HepG2 (cell line): ENCODE results near the gene TMEM252. TPM values are rescaled to one million over a fixed set of nuclear protein-coding genes. Genes with fewer than 3 reads are reported as not detected.

Experiments
- CEBPB ChIP-seq: IDR thresholded peaks from 2 replicates; pipeline ENCODE4 v1.6.1; 2011; ENCODE audit warnings: low read depth, low read length, improper control_type of control experiment, borderline replicate concordance
- DPF2 ChIP-seq: sonication (generic); formaldehyde crosslinking; IDR thresholded peaks from 2 replicates; pipeline ENCODE4 v1.4.0; 2020; ENCODE audit warnings: mild to moderate bottlenecking, low read depth, missing genetic modification reagents, borderline replicate concordance
- GPN1 ChIP-seq: sonication (generic); formaldehyde crosslinking; IDR thresholded peaks from 2 replicates; pipeline ENCODE4 v1.5.1; 2020; ENCODE audit warnings: missing genetic modification reagents, borderline replicate concordance
- GTF3A ChIP-seq: sonication (generic); formaldehyde crosslinking; conservative IDR thresholded peaks from 2 replicates; pipeline ENCODE4 v1.4.0; 2020; ENCODE audit warnings: mild to moderate bottlenecking, missing genetic modification reagents
- HNF4A ChIP-seq: sonication (generic); formaldehyde crosslinking; IDR thresholded peaks from 2 replicates; pipeline ENCODE4 v1.4.0; 2020; ENCODE audit warnings: missing genetic modification reagents
- KDM2A ChIP-seq: sonication (generic); formaldehyde crosslinking; IDR thresholded peaks from 2 replicates; pipeline ENCODE4 v1.4.0; 2020; ENCODE audit warnings: low read depth, missing genetic modification reagents, borderline replicate concordance
- NR2F6 ChIP-seq, 2 experiments: IDR thresholded peaks; 2 replicates each; pipeline ENCODE4 v1.6.1; 2016; ENCODE audit warnings: antibody characterized with exemption in 1 of 2, mild to moderate bottlenecking in 1 of 2
- SKI ChIP-seq: fragments of 450-650 bp; IDR thresholded peaks from one replicate; pipeline ENCODE4 v1.6.1; 2018; ENCODE audit warnings: mild to moderate bottlenecking; ENCODE audit not compliant: partially characterized antibody
- THAP8 ChIP-seq: sonication (generic); formaldehyde crosslinking; IDR thresholded peaks from 2 replicates; pipeline ENCODE4 v1.5.1; 2020; ENCODE audit warnings: missing genetic modification reagents, mild to moderate bottlenecking, borderline replicate concordance
- TRIM24 ChIP-seq: sonication (generic); formaldehyde crosslinking; IDR thresholded peaks from 2 replicates; pipeline ENCODE4 v1.8.0; 2022; ENCODE audit warnings: mild to moderate bottlenecking, missing genetic modification reagents
- ZBTB2 ChIP-seq: sonication (generic); formaldehyde crosslinking; IDR thresholded peaks from 2 replicates; pipeline ENCODE4 v1.8.0; 2022; ENCODE audit warnings: low read depth, missing genetic modification reagents
- ZBTB43 ChIP-seq: sonication (generic); formaldehyde crosslinking; conservative IDR thresholded peaks from 2 replicates; pipeline ENCODE4 v1.4.0; 2020; ENCODE audit warnings: missing genetic modification reagents
- ZFX ChIP-seq: sonication (generic); formaldehyde crosslinking; IDR thresholded peaks from 2 replicates; pipeline ENCODE4 v1.4.0; 2020; ENCODE audit warnings: mild to moderate bottlenecking, low read depth, missing genetic modification reagents, moderate library complexity
- ZNF180 ChIP-seq: sonication (generic); formaldehyde crosslinking; IDR thresholded peaks from 2 replicates; pipeline ENCODE4 v1.4.0; 2020; ENCODE audit warnings: low read depth, missing genetic modification reagents, borderline replicate concordance
- ZNF24 ChIP-seq: fragments of 450-650 bp; IDR thresholded peaks from 2 replicates; pipeline ENCODE4 v1.6.1; 2017; ENCODE audit warnings: antibody characterized with exemption, mild to moderate bottlenecking
- ZNF546 ChIP-seq: sonication (generic); formaldehyde crosslinking; conservative IDR thresholded peaks from 2 replicates; pipeline ENCODE4 v1.8.1; 2023; ENCODE audit warnings: mild to moderate bottlenecking, missing genetic modification reagents
- ZNF619 ChIP-seq: sonication (generic); formaldehyde crosslinking; IDR thresholded peaks from 2 replicates; pipeline ENCODE4 v1.4.0; 2020; ENCODE audit warnings: mild to moderate bottlenecking, missing genetic modification reagents
- ZNF737 ChIP-seq: sonication (generic); formaldehyde crosslinking; IDR thresholded peaks from 2 replicates; pipeline ENCODE4 v1.5.0; 2020; ENCODE audit warnings: missing genetic modification reagents, mild to moderate bottlenecking, borderline replicate concordance
- ZNF75D ChIP-seq: sonication (generic); formaldehyde crosslinking; IDR thresholded peaks from 2 replicates; pipeline ENCODE4 v1.8.1; 2023; ENCODE audit warnings: missing genetic modification reagents, mild to moderate bottlenecking, borderline replicate concordance
- ZNF790 ChIP-seq: sonication (generic); formaldehyde crosslinking; IDR thresholded peaks from 2 replicates; pipeline ENCODE4 v1.8.0; 2022; ENCODE audit warnings: missing genetic modification reagents, mild to moderate bottlenecking, borderline replicate concordance
- polyA plus RNA-seq, 8 experiments: library from polyadenylated mRNA; depleted of rRNA in 3 of 8; stranded (reverse) in 7 of 8; unstranded in 1 of 8; fragments of >200 nt; fragmentation: Illumina TruSeq in 4 of 8; extraction: Trizol in 4 of 8; gene quantifications; 2 replicates each; pipeline versions ENCODE4 v1.2.1 to v1.2.3, GENCODE V29; 2011 to 2016; ENCODE audit warnings: low read depth in 4 of 8, missing spikeins in 1 of 8, mixed read lengths in 1 of 8; ENCODE audit not compliant: insufficient read depth in 1 of 8
- total RNA-seq, 5 experiments: library from RNA; depleted of rRNA; stranded (reverse); fragments of >200 nt; fragmentation: Illumina TruSeq; extraction: Trizol; gene quantifications; 2 replicates each; pipeline ENCODE4 v1.2.3, GENCODE V29; 2016; ENCODE audit warnings: low read depth in 1 of 5
- TF ChIP-seq, protein P1 (sequence below), 2 experiments: sonication (generic) in 1 of 2; formaldehyde crosslinking in 1 of 2; IDR thresholded peaks; 2 replicates each; pipeline versions ENCODE4 v1.4.0 to v1.6.1; 2016 to 2020; ENCODE audit warnings: borderline replicate concordance in 1 of 2, low read depth in 1 of 2, mild to moderate bottlenecking in 1 of 2, missing genetic modification reagents in 1 of 2
- TF ChIP-seq, protein P2 (sequence below): IDR thresholded peaks from 2 replicates; pipeline ENCODE4 v1.6.1; 2018; ENCODE audit warnings: missing genetic modification reagents, mild to moderate bottlenecking, missing compliant biosample characterization

Gene TMEM252
- total and polyA plus RNA-seq, 2 of the 13 experiments (the other 11 are each of a cell fraction or from before 2014, with no cell fraction given) = not detected

GRCh38 chr9:68530618-68531017 lies 10.1 kb downstream of the TMEM252 start (continued):
- TF ChIP-seq, protein P1, sequence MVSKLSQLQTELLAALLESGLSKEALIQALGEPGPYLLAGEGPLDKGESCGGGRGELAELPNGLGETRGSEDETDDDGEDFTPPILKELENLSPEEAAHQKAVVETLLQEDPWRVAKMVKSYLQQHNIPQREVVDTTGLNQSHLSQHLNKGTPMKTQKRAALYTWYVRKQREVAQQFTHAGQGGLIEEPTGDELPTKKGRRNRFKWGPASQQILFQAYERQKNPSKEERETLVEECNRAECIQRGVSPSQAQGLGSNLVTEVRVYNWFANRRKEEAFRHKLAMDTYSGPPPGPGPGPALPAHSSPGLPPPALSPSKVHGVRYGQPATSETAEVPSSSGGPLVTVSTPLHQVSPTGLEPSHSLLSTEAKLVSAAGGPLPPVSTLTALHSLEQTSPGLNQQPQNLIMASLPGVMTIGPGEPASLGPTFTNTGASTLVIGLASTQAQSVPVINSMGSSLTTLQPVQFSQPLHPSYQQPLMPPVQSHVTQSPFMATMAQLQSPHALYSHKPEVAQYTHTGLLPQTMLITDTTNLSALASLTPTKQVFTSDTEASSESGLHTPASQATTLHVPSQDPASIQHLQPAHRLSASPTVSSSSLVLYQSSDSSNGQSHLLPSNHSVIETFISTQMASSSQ (IDR thresholded peaks at IDR 0.05; ENCODE audit: low read depth) = no peak
- TF ChIP-seq, protein P1 (CRISPR knock-in tag; IDR thresholded peaks at IDR 0.05; ENCODE audit: borderline replicate concordance) = no peak
- TF ChIP-seq ZNF75D (CRISPR knock-in tag) (no peak), THAP8 (no peak), ZBTB2 (CRISPR knock-in tag) (no peak), GPN1 (CRISPR knock-in tag) (no peak), ZNF24 (no peak), TRIM24 (CRISPR knock-in tag) (peak; percentile 85), CEBPB (peak; percentile 95), KDM2A (CRISPR knock-in tag) (no peak), ZBTB43 (no peak), HNF4A (CRISPR knock-in tag) (peak; percentile 89), ZNF546 (CRISPR knock-in tag) (no peak), DPF2 (CRISPR knock-in tag) (no peak), SKI (peak; percentile 72), ZNF619 (CRISPR knock-in tag) (no peak), ZFX (CRISPR knock-in tag) (no peak), GTF3A (no peak), ZNF790 (CRISPR knock-in tag) (no peak), ZNF180 (CRISPR knock-in tag) (no peak), ZNF737 (CRISPR knock-in tag) (no peak), NR2F6 (IDR thresholded peaks at IDR 0.05) (no peak), NR2F6 (CRISPR knock-in tag; IDR thresholded peaks at IDR 0.05) (peak; percentile 46; the same call in 1 of the 2 replicates)
- TF ChIP-seq, protein P2, sequence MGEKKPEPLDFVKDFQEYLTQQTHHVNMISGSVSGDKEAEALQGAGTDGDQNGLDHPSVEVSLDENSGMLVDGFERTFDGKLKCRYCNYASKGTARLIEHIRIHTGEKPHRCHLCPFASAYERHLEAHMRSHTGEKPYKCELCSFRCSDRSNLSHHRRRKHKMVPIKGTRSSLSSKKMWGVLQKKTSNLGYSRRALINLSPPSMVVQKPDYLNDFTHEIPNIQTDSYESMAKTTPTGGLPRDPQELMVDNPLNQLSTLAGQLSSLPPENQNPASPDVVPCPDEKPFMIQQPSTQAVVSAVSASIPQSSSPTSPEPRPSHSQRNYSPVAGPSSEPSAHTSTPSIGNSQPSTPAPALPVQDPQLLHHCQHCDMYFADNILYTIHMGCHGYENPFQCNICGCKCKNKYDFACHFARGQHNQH = peak; percentile 62; the same call in 1 of the 2 replicates
